HepG2 (cell line): ENCODE measurements around the gene SDR42E2. TPM values are rescaled to one million over a fixed set of nuclear protein-coding genes. Genes with fewer than 3 reads are reported as not detected.

Experiments used
- BCLAF1 ChIP-seq: fragments of 450-650 bp; IDR thresholded peaks from 2 replicates; pipeline ENCODE4 v1.6.1; 2017; ENCODE audit warnings: mild to moderate bottlenecking
- CREM ChIP-seq, 2 experiments: sonication (generic) in 1 of 2; formaldehyde crosslinking in 1 of 2; IDR thresholded peaks; 2 replicates each; pipeline versions ENCODE4 v1.4.0 to v1.6.1; 2016 to 2020; ENCODE audit warnings: antibody characterized with exemption in 1 of 2, mild to moderate bottlenecking in 1 of 2, missing genetic modification reagents in 1 of 2
- NPAS2 ChIP-seq: sonication (generic); formaldehyde crosslinking; IDR thresholded peaks from 2 replicates; pipeline ENCODE4 v1.8.0; 2022; ENCODE audit warnings: mild to moderate bottlenecking, missing genetic modification reagents, borderline replicate concordance
- SRSF9 ChIP-seq: fragments of 200-400 bp; formaldehyde crosslinking; IDR thresholded peaks from 2 replicates; pipeline ENCODE4 v1.6.1; 2018; ENCODE audit warnings: borderline replicate concordance, mild to moderate bottlenecking, low read depth, low read length; ENCODE audit not compliant: insufficient read depth, poor library complexity, severe bottlenecking
- ZBTB14 ChIP-seq: sonication (generic); formaldehyde crosslinking; IDR thresholded peaks from 2 replicates; pipeline ENCODE4 v1.4.0; 2020; ENCODE audit warnings: missing genetic modification reagents
- ZBTB4 ChIP-seq: sonication (generic); formaldehyde crosslinking; IDR thresholded peaks from 2 replicates; pipeline ENCODE4 v1.4.0; 2020; ENCODE audit warnings: missing genetic modification reagents, mild to moderate bottlenecking, borderline replicate concordance
- ZHX1 ChIP-seq: sonication (generic); formaldehyde crosslinking; IDR thresholded peaks from 2 replicates; pipeline ENCODE4 v1.8.1; 2022; ENCODE audit warnings: low read depth, mild to moderate bottlenecking, missing genetic modification reagents
- ZNF143 ChIP-seq: sonication (generic); formaldehyde crosslinking; IDR thresholded peaks from 2 replicates; pipeline ENCODE4 v1.4.0; 2020; ENCODE audit warnings: missing genetic modification reagents
- ZNF205 ChIP-seq: IDR thresholded peaks from 2 replicates; pipeline ENCODE4 v1.6.1; 2018; ENCODE audit warnings: missing biosample characterization, missing genetic modification reagents
- ZNF337 ChIP-seq: sonication (generic); formaldehyde crosslinking; IDR thresholded peaks from 2 replicates; pipeline ENCODE4 v1.5.1; 2020; ENCODE audit warnings: missing genetic modification reagents, low read depth, mild to moderate bottlenecking, borderline replicate concordance
- ZNF75D ChIP-seq: sonication (generic); formaldehyde crosslinking; IDR thresholded peaks from 2 replicates; pipeline ENCODE4 v1.8.1; 2023; ENCODE audit warnings: missing genetic modification reagents, mild to moderate bottlenecking, borderline replicate concordance
- ZNF780A ChIP-seq: sonication (generic); formaldehyde crosslinking; IDR thresholded peaks from 2 replicates; pipeline ENCODE4 v1.8.0; 2022; ENCODE audit warnings: mild to moderate bottlenecking, missing genetic modification reagents, moderate library complexity
- ZNF850 ChIP-seq: sonication (generic); formaldehyde crosslinking; conservative IDR thresholded peaks from 2 replicates; pipeline ENCODE4 v1.9.0; 2021; ENCODE audit warnings: mild to moderate bottlenecking, missing genetic modification reagents
- polyA plus RNA-seq, 8 experiments: library from polyadenylated mRNA; depleted of rRNA in 3 of 8; stranded (reverse) in 7 of 8; unstranded in 1 of 8; fragments of >200 nt; fragmentation: Illumina TruSeq in 4 of 8; extraction: Trizol in 4 of 8; gene quantifications; 2 replicates each; pipeline versions ENCODE4 v1.2.1 to v1.2.3, GENCODE V29; 2011 to 2016; ENCODE audit warnings: low read depth in 4 of 8, missing spikeins in 1 of 8, mixed read lengths in 1 of 8; ENCODE audit not compliant: insufficient read depth in 1 of 8
- total RNA-seq, 5 experiments: library from RNA; depleted of rRNA; stranded (reverse); fragments of >200 nt; fragmentation: Illumina TruSeq; extraction: Trizol; gene quantifications; 2 replicates each; pipeline ENCODE4 v1.2.3, GENCODE V29; 2016; ENCODE audit warnings: low read depth in 1 of 5
- TF ChIP-seq, protein P1 (sequence below): sonication (generic); formaldehyde crosslinking; IDR thresholded peaks from 2 replicates; pipeline ENCODE4 v1.5.0; 2020; ENCODE audit warnings: mild to moderate bottlenecking, missing genetic modification reagents, moderate library complexity

The SDR42E2 gene
- total and polyA plus RNA-seq, 2 of the 13 experiments (the other 11 are each of a cell fraction or from before 2014, with no cell fraction given) = 0.05 to 0.11 TPM

GRCh38 chr16:22192261-22193062, 30.2 kb downstream of the SDR42E2 start (continued):
- no peak for TF ChIP-seq BCLAF1
- peak; percentile 57 for TF ChIP-seq CREM (IDR thresholded peaks at IDR 0.05)
- no peak for TF ChIP-seq CREM (CRISPR knock-in tag; IDR thresholded peaks at IDR 0.05)
- no peak for TF ChIP-seq NPAS2 (CRISPR knock-in tag)
- peak; percentile 93 for TF ChIP-seq ZNF205
- no peak for TF ChIP-seq ZNF75D
- TF ChIP-seq ZBTB4 (CRISPR knock-in tag) = peak; percentile 38; the same call in 1 of the 2 replicates
- TF ChIP-seq ZNF780A (CRISPR knock-in tag) = no peak
- no peak for TF ChIP-seq ZBTB14 (CRISPR knock-in tag)
- TF ChIP-seq, protein P1, sequence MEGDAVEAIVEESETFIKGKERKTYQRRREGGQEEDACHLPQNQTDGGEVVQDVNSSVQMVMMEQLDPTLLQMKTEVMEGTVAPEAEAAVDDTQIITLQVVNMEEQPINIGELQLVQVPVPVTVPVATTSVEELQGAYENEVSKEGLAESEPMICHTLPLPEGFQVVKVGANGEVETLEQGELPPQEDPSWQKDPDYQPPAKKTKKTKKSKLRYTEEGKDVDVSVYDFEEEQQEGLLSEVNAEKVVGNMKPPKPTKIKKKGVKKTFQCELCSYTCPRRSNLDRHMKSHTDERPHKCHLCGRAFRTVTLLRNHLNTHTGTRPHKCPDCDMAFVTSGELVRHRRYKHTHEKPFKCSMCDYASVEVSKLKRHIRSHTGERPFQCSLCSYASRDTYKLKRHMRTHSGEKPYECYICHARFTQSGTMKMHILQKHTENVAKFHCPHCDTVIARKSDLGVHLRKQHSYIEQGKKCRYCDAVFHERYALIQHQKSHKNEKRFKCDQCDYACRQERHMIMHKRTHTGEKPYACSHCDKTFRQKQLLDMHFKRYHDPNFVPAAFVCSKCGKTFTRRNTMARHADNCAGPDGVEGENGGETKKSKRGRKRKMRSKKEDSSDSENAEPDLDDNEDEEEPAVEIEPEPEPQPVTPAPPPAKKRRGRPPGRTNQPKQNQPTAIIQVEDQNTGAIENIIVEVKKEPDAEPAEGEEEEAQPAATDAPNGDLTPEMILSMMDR (CRISPR knock-in tag) = no peak; the same call in 1 of the 2 replicates
- TF ChIP-seq ZNF850 (CRISPR knock-in tag) = 0 out of 2 replicates have a peak, but pooled peaks have one; percentile 52
- 0 out of 2 replicates have a peak, but pooled peaks have one; percentile 62 for TF ChIP-seq ZHX1 (CRISPR knock-in tag)
- no peak for TF ChIP-seq SRSF9
- TF ChIP-seq ZNF143 (CRISPR knock-in tag) = peak; percentile 60; the same call in 1 of the 2 replicates
- peak; percentile 85; the same call in 1 of the 2 replicates for TF ChIP-seq ZNF337 (CRISPR knock-in tag)
